Liver (tissue), 3 donors: Measurements from ENCODE around the gene IL32.

Experiments
- CTCF ChIP-seq: fragments of 150-350 bp; IDR thresholded peaks from 2 replicates; pipeline ENCODE4 v1.5.1; 2017; ENCODE audit warnings: improper control_type of control experiment, low read depth, low read length; ENCODE audit not compliant: missing input control
- FOXA1 ChIP-seq: IDR thresholded peaks from 2 replicates; pipeline ENCODE4 v1.6.1; 2016; ENCODE audit warnings: antibody characterized with exemption
- GABPA ChIP-seq, 2 donors: IDR thresholded peaks in 1 of 2; conservative IDR thresholded peaks in 1 of 2; 2 replicates each; pipeline ENCODE4 v1.6.1; 2016; ENCODE audit warnings: antibody characterized with exemption in 2 of 2, mild to moderate bottlenecking in 1 of 2, moderate library complexity in 1 of 2
- HNF4G ChIP-seq: IDR thresholded peaks from 2 replicates; pipeline ENCODE4 v1.6.1; 2016; ENCODE audit warnings: antibody characterized with exemption
- JUND ChIP-seq, 2 donors: IDR thresholded peaks; 2 replicates each; pipeline ENCODE4 v1.6.1; 2016; ENCODE audit warnings: antibody characterized with exemption in 2 of 2
- MAX ChIP-seq: IDR thresholded peaks from 2 replicates; pipeline ENCODE4 v1.6.1; 2016; ENCODE audit warnings: antibody characterized with exemption
- RAD21 ChIP-seq, 2 donors: IDR thresholded peaks; 2 replicates each; pipeline ENCODE4 v1.6.1; 2016; ENCODE audit warnings: antibody characterized with exemption in 2 of 2, mild to moderate bottlenecking in 2 of 2
- RXRA ChIP-seq, 2 donors: IDR thresholded peaks; 2 replicates each; pipeline ENCODE4 v1.6.1; 2017 to 2018; ENCODE audit warnings: antibody characterized with exemption in 2 of 2, mild to moderate bottlenecking in 1 of 2
- SP1 ChIP-seq: IDR thresholded peaks from 2 replicates; pipeline ENCODE4 v1.6.1; 2018; ENCODE audit warnings: antibody characterized with exemption, mild to moderate bottlenecking
- TAF1 ChIP-seq: conservative IDR thresholded peaks from 2 replicates; pipeline ENCODE4 v1.6.1; 2016; ENCODE audit warnings: antibody characterized with exemption, mild to moderate bottlenecking
- YY1 ChIP-seq: IDR thresholded peaks from 2 replicates; pipeline ENCODE4 v1.6.1; 2016; ENCODE audit warnings: antibody characterized with exemption, mild to moderate bottlenecking
- ZBTB33 ChIP-seq: IDR thresholded peaks from 2 replicates; pipeline ENCODE4 v1.6.1; 2016; ENCODE audit warnings: antibody characterized with exemption
- TF ChIP-seq, protein P1 (sequence below): IDR thresholded peaks from 2 replicates; pipeline ENCODE4 v1.6.1; 2016; ENCODE audit warnings: antibody characterized with exemption, mild to moderate bottlenecking
- donor health status: healthy.
- donor health status: healthy.

DNA sequence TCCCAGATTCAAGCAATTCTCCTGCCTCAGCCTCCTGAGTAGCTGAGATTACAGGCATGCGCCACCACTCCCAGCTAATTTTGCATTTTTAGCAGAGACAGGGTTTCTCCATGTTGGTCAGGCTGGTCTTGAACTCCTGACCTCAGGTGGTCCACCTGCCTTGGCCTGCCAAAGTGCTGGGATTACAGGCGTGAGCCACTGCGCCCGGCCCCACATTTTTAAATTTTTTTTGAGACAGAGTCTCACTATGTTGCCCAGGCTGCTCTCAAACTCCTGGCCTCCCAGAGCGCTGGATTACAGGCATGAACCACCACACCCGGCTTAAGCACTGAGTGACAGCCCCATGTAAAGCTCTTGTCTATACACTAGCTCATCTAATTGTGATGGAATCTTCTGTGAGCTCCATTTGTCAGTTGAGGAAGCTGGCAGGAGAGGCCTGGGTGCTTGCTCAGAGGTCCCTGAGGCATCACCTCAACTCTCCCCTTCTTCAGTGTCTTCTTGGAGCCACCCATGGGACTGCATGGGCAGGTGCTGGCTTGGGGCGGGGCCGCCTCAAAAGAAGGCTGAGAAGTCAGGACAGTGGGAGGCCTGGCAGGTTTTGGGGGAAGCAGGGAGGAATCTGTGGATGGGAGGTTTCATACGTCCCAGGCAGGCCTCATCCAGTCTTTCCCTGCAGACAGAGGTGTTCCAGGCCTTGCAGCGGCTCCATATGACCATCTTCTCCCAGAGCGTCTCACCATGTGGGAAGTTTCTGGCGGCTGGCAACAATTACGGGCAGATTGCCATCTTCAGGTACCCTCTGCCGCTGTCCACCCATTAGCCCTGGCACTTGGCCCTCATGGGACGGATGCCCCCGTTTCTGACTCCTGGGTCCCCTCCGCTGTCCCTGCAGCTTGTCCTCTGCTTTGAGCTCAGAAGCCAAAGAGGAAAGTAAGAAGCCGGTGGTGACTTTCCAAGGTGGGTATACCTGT lies 40.1 kb upstream of the IL32 start:
- TF ChIP-seq RAD21 (IDR thresholded peaks at IDR 0.05) (no peak), CTCF (no peak), ZBTB33 (no peak), YY1 (no peak), FOXA1 (no peak), TAF1 (no peak), SP1 (no peak), MAX (no peak), HNF4G (no peak), RXRA (IDR thresholded peaks at IDR 0.05) (no peak), GABPA (IDR thresholded peaks at IDR 0.05 in 1 of 2, conservative IDR thresholded peaks at IDR 0.05 in 1 of 2) (no peak), JUND (IDR thresholded peaks at IDR 0.05) (no peak)
- TF ChIP-seq, protein P1, sequence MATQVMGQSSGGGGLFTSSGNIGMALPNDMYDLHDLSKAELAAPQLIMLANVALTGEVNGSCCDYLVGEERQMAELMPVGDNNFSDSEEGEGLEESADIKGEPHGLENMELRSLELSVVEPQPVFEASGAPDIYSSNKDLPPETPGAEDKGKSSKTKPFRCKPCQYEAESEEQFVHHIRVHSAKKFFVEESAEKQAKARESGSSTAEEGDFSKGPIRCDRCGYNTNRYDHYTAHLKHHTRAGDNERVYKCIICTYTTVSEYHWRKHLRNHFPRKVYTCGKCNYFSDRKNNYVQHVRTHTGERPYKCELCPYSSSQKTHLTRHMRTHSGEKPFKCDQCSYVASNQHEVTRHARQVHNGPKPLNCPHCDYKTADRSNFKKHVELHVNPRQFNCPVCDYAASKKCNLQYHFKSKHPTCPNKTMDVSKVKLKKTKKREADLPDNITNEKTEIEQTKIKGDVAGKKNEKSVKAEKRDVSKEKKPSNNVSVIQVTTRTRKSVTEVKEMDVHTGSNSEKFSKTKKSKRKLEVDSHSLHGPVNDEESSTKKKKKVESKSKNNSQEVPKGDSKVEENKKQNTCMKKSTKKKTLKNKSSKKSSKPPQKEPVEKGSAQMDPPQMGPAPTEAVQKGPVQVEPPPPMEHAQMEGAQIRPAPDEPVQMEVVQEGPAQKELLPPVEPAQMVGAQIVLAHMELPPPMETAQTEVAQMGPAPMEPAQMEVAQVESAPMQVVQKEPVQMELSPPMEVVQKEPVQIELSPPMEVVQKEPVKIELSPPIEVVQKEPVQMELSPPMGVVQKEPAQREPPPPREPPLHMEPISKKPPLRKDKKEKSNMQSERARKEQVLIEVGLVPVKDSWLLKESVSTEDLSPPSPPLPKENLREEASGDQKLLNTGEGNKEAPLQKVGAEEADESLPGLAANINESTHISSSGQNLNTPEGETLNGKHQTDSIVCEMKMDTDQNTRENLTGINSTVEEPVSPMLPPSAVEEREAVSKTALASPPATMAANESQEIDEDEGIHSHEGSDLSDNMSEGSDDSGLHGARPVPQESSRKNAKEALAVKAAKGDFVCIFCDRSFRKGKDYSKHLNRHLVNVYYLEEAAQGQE: no peak
